Activated CD4-positive, CD25-positive, alpha-beta regulatory T cell (primary cell): Measurements from ENCODE around the gene TBX20.
"Not testable (repeated sequence)": the region's sequence is repeated elsewhere in the genome, so short reads cannot be mapped to it uniquely, and the experiment has no call there.

Experiments used
- DNase-seq, 4 experiments: peaks; one replicate each; lab custom pipeline; 2025; lab: John Stamatoyannopoulos, UW

TBX20 gene

GRCh38 chr7:35220176-35220575 lies 33.7 kb downstream of the TBX20 start:
- not testable (repeated sequence) for DNase-seq

- DNase-seq = not testable (repeated sequence)
Measured at GRCh38 chr7:35216033-35216432, 37.9 kb downstream of the TBX20 start.

- DNase-seq = not testable (repeated sequence)
Measured at GRCh38 chr7:35215063-35215462, 38.8 kb downstream of the TBX20 start.

DNA sequence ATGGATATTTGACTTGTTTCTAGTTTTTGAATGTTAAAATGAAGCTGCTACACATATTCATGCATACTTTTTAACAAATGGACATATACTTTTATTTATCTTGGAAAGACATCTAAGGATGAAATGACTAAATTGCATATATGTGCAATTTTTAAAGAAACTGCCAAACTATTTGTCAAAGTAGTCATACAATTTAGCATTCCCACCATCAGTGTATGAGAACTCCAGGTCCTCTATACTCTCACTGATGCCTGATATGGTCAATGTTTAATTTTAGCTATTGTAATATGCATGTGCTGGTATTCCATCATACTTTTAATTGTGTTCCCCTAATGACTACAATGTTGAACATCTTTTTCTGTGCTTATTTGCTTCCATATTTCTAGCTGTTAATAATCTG lies 47.0 kb downstream of the TBX20 start:
- DNase-seq = not testable (repeated sequence)

DNA sequence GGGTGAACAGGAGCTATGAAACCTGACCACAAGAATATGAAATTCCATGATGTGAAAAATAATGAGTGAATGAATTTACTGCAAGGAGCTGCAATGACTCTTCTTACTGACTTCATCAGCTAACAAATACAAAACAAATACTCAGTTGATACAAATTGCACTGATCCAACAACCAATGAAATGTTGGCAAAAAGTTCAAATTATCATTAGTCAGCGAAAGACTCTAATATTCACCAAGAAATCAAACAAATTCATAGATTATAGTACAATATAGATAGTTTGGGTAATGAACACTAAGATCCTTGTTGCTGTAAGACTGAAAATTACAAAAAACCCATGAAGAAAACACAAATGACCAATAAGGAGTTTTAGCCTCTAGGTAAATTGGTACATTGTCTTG lies 49.0 kb downstream of the TBX20 start:
- DNase-seq = not testable (repeated sequence)

DNA sequence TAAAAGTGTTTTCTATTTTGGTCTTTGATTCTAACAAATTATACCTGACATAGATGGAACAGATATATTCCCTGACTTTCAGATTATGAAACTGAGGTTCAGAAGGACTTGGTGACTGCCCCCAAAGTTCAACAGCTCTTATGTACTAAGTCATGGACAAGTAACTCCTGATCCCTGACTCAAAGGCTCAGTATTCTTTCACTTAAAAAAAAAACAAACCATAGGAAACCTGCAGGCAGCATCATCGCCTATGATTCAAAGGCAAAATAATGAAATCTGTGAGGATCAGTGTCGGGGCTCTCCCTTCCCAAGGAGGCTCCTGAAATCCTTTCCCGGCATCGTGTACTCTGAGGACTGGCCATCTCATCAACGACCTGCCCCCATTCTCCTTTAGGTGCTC lies 49.9 kb downstream of the TBX20 start:
- not testable (repeated sequence) for DNase-seq

GRCh38 chr7:35202353-35202752 lies 51.5 kb downstream of the TBX20 start:
- DNase-seq = not testable (repeated sequence)

GRCh38 chr7:35200170-35200569 lies 53.7 kb downstream of the TBX20 start:
- DNase-seq = not testable (repeated sequence)

DNA sequence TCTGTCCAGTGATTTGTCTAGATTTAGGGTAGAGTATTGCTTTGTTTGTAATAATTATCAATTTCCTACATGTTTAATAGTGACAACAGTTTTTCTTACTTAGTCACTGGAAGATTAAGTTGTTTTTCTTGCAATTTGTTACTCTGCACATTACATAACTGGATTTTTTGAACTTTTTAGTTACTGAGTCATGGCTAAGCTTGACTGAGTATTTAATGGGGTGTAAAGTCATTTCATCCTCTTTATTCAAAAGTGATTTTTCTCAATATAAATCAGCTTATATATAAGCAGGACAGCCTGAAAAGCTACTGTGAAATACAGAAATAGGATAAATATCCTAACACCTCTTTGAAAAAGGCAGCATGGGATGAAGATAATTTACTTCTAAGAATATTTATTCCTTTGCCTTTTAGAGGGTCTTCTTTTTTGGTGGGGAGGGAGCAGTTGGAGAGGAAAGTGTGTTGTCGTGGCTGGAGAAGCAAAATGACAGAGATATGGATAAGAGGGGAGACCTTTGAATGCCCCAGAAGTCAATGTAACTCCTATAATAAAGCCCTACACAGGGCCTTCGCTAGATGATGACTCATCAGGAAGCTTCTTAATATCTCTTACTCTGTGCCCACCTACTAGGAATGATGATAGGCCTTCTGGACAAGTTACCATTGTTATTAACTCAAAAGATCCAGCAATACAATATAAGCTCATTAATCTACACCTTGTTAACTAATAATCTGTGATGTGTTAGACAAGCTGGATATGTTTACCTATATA lies 55.3 kb downstream of the TBX20 start:
- not testable (repeated sequence) for DNase-seq

DNA sequence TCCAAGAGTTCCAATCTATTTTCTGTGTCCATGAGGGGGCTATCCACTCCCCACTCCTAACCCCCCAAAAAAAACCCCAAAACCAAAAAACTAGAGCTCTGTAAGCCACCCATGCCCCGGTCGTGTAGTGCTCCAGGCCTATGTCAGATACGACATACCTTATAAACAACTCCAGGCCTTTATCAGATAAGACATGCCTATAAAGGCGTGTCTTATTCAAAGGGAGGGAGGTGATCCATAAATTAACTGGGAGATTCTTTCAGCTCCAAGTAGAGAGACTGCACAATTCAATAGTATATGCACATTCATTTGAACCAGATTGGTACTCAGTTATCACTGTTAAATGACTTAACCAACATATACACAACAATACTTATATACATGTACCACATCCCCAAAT lies 62.3 kb downstream of the TBX20 start:
- DNase-seq = not testable (repeated sequence)

- DNase-seq = not testable (repeated sequence)
Measured at GRCh38 chr7:35190146-35190773, 63.6 kb downstream of the TBX20 start.

GRCh38 chr7:35186751-35187150 lies 67.1 kb downstream of the TBX20 start:
- not testable (repeated sequence) for DNase-seq

DNA sequence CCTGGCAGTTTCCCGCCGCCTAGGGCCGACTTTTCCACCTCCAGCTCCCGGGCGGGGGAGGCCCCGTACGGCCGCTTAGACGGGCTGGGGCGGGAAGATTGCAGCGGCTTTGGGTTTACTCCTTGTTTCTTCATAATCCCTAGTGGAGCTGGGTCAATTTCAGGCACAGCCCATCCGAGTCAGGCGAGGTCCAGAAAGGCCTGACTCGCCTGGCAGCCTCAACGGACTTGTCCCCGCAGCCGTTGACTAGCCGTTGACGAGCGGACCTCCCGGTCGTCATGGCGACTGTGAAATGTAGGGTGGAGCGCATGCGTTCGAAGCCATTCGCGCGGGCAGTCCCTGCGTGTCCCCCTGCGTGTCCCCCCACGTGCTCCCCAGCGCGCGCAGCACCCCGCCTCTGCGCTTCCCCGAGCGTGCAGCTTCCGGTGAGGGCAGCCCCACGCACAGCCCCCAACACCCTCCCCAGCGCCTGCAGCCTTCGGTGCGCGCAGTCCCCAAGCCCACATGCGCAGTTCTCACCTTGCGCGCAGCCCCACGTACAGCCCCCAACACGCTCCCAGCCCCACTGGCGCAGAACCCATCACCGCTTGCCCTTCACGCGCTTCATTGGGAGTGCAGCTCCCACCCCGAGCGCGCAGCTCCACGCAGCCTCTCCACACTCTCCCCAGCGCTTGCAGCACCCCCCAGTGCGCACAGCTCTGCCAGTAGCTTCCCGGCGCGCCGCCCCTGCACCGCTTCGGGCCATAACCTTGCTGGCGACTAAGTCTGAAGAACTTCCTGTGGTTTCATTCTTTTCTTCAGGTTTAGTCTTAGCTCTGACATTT lies 67.8 kb downstream of the TBX20 start:
- DNase-seq = no peak

- not testable (repeated sequence) for DNase-seq
Measured at GRCh38 chr7:35185578-35185907, 68.4 kb downstream of the TBX20 start.

DNA sequence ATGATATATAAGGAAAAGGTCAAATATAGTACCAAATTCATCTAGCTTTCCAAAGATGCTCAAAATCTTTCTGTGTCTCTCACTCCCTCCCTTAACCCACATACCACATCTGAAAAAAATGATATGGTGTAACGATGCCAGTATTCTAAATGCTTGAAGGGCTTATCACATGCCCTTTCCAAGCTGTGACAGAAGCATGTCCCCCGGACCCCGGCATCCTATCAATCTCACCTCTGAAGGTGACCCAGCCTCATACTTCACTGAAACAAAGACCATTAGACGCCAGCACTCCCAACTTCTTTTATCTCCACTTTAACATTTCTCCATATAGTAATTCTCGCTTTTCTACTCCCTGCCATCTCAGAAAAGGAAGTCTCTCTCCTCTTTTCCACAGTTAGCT lies 68.9 kb downstream of the TBX20 start:
- not testable (repeated sequence) for DNase-seq

DNA sequence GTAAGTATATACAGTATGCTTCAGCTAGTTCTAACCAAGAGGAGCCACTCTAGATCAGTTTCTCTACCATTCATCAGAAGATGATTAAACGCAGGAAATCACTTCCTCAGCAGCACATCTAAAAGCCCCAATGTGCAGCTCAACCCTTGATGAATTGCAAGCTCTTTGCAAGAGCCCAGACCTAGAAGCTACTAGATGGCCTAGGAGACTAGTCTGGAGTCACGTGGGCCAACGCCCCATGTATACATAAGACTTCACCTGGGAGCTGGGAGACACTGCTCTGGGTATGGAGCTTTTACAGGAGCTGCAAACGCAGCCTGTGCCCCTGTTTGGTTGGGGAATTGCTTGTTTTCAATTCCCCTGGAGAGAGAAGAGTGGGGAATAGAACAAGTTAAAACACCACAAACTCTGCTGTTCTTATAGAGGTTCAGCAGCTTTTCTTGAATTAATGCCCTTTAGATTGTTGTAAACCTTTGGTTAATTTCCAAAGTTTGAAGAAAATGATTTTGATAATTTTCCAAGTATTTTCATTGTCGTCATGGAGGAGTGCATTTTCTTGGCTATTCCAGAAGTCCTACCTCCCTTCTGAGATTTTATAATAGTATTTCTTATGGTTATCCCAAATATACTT lies 69.9 kb downstream of the TBX20 start:
- DNase-seq = not testable (repeated sequence)

DNA sequence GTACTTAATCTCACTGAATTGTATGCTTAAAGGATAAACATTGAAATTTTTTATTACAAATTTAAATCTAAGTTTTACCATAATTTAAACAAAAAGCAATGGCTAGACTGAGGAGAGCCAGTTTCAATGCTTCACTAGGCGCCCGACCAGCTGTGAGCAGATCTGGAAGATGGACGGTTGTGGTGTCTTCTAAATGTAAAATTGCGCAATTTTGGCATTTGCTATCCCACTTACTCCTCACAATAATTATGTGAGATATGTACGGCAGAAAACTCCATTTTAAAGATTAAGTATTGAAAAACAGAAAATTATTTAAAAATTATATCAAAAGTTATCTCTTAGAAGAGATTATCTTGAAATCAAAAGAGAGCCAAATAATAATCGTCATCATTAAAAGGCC lies 73.2 kb downstream of the TBX20 start:
- not testable (repeated sequence) for DNase-seq

- DNase-seq = not testable (repeated sequence)
Measured at GRCh38 chr7:35173176-35173575, 80.7 kb downstream of the TBX20 start.

DNA sequence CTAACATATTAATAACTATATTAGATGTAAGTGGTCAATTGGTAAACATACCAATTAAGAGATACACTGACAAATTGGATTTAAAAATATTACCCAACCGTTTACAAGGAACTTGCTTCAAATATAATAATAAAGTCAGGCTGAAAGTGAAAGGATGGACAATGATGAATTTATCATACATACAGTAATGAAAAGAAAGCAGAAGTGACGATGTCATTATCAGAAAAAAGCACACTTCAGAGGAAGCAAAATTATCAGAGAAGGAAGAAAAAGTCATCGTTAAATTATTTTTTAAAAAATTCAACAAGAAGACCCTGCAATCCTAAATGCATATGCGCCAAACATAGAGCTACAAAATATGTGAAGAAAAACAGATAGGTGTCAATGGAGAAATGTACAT lies 81.8 kb downstream of the TBX20 start:
- not testable (repeated sequence) for DNase-seq

GRCh38 chr7:35167658-35168057 lies 86.2 kb downstream of the TBX20 start:
- not testable (repeated sequence) for DNase-seq

DNA sequence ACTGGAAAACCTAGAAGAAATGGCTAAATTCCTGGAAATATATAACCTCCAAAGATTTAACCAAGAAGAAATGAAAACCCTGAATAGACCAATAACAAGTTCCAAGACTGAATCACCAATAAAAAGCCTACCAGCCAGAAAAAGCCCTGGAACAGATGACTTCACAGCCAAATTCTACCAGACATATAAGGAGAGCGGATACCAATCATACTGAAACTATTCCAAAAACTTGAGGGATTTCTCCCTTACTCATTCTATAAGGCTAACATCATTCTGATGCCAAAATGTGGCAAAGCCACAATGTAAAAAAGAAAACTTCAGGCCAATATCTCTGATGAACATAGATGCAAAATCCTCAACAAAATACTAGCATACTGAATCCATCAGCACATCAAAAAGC lies 86.7 kb downstream of the TBX20 start:
- not testable (repeated sequence) for DNase-seq

DNA sequence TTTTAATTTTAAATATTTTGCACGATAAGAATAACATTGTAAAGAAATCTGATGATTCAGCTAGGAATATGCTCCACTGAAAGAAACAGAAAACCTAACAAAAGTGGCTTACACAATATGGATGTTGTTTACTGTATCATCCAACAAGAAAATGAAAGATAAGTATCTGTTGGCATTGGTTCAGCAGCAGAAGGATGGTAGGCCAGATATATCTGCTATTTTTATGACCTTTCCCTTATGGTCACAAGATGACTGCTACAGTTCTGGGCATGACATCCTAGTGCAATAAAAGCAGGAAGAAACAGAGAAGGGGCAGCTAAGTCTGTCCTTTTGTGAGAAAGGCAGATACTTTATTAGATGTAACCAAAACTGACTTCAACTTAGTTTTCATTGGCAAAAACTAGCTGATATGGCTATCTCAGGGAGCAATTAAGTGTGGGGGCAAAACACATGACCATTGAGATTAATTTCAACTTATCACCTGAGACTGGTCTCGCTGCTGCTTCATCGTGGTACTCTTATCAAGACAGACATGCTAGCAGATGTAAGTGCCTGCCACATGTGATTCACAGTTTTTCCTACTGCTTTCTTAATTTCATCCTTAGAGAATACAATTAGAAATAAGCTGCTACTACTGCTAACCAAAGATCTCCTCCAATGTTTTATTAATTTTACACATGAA lies 92.7 kb downstream of the TBX20 start:
- not testable (repeated sequence) for DNase-seq
